HEK293T (cell line): Measurements from ENCODE around the gene GALK2.

ENCODE experiments used
- BHLHE40 ChIP-seq: fragments of 450-650 bp; IDR thresholded peaks from 2 replicates; pipeline ENCODE4 v1.6.1; 2016; ENCODE audit warnings: mild to moderate bottlenecking, moderate library complexity, borderline replicate concordance
- ELF4 ChIP-seq: fragments of 450-650 bp; IDR thresholded peaks from 2 replicates; pipeline ENCODE4 v1.6.1; 2017; ENCODE audit warnings: antibody characterized with exemption
- FOXM1 ChIP-seq: fragments of 450-650 bp; IDR thresholded peaks from 2 replicates; pipeline ENCODE4 v1.6.1; 2017; ENCODE audit warnings: mild to moderate bottlenecking, borderline replicate concordance
- LEF1 ChIP-seq: fragments of 450-650 bp; IDR thresholded peaks from 2 replicates; pipeline ENCODE4 v1.6.1; 2017; ENCODE audit warnings: mild to moderate bottlenecking, borderline replicate concordance
- NFRKB ChIP-seq: fragments of 450-650 bp; IDR thresholded peaks from 2 replicates; pipeline ENCODE4 v1.6.1; 2016; ENCODE audit warnings: mild to moderate bottlenecking, moderate library complexity
- PKNOX1 ChIP-seq: fragments of 450-650 bp; IDR thresholded peaks from 2 replicates; pipeline ENCODE4 v1.6.1; 2016
- SP1 ChIP-seq: fragments of 450-650 bp; IDR thresholded peaks from 2 replicates; pipeline ENCODE4 v1.6.1; 2017

- TF ChIP-seq SP1 (no peak), PKNOX1 (no peak), ELF4 (no peak), LEF1 (no peak), NFRKB (no peak), FOXM1 (no peak), BHLHE40 (no peak)
Observed at GRCh38 chr15:49171790-49172189, 1.7 kb downstream of the GALK2 start.
